Neutrophil (primary cell): ENCODE results near the gene ZNF423.

ENCODE experiments used
- H3K27ac ChIP-seq: fragments of 200-600 bp; sonication (generic); 2 replicates; pipeline ENCODE4 v1.5.1; 2016; ENCODE audit warnings: mild to moderate bottlenecking, moderate library complexity
- H3K27me3 ChIP-seq: fragments of 200-600 bp; sonication (generic); 2 replicates; pipeline ENCODE4 v1.6.0; 2016; ENCODE audit warnings: mild to moderate bottlenecking
- H3K36me3 ChIP-seq: fragments of 200-600 bp; sonication (generic); 2 replicates; pipeline ENCODE4 v1.5.1; 2017
- H3K4me1 ChIP-seq, 2 experiments: fragments of 200-600 bp in 1 of 2; sonication (generic) in 1 of 2; 1 replicate in 1 of 2; 2 replicates in 1 of 2; pipeline versions ENCODE4 v1.5.1 to v1.6.1; 2013 to 2016; ENCODE audit warnings: low read depth in 1 of 2, low read length in 1 of 2, mild to moderate bottlenecking in 1 of 2, moderate library complexity in 1 of 2; ENCODE audit not compliant: control insufficient read depth in 1 of 2, insufficient read depth in 1 of 2
- H3K4me3 ChIP-seq, 2 experiments: fragments of 200-600 bp in 1 of 2; sonication (generic) in 1 of 2; 1 replicate in 1 of 2; 2 replicates in 1 of 2; pipeline ENCODE4 v1.5.1; 2013 to 2016; ENCODE audit warnings: low read depth in 1 of 2, low read length in 1 of 2, mild to moderate bottlenecking in 1 of 2, moderate library complexity in 1 of 2
- H3K9me3 ChIP-seq: fragments of 200-600 bp; sonication (generic); 2 replicates; pipeline ENCODE4 v1.5.1; 2016
- TF ChIP-seq, protein P1 (sequence below): fragments of 200-600 bp; sonication (generic); IDR thresholded peaks from 2 replicates; pipeline ENCODE4 v1.5.1; 2016; ENCODE audit warnings: antibody characterized with exemption

ZNF423 gene

DNA sequence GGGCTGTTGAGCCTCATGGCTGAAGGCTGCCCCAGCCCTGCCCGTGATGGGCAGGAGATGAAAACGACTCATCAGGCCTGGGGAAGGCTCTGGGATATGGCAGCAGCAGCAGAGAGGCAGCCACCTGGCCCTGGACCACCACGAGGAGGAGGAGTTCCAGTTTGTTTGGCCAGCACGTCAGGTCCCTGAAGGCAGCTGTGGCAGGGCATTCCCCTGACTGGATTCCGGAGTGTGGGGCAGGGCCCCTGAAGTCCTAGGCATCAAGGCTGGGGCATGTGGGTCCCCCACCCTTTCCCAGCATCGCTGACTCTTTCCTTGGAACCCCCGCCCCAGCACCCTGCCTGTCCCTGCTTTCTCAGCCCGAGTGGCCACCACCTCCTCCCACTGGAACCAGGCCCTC is 197.4 kb downstream of the ZNF423 start:
- Histone ChIP-seq H3K27me3 (no peaks in the 10 kb centered on the region), H3K36me3 (no peaks in the 10 kb centered on the region), H3K4me1 (no peaks in the 10 kb centered on the region), H3K9me3 (no peaks in the 10 kb centered on the region), H3K27ac (no peak overlapping the region), H3K4me3 (no peak overlapping the region)
- TF ChIP-seq, protein P1, sequence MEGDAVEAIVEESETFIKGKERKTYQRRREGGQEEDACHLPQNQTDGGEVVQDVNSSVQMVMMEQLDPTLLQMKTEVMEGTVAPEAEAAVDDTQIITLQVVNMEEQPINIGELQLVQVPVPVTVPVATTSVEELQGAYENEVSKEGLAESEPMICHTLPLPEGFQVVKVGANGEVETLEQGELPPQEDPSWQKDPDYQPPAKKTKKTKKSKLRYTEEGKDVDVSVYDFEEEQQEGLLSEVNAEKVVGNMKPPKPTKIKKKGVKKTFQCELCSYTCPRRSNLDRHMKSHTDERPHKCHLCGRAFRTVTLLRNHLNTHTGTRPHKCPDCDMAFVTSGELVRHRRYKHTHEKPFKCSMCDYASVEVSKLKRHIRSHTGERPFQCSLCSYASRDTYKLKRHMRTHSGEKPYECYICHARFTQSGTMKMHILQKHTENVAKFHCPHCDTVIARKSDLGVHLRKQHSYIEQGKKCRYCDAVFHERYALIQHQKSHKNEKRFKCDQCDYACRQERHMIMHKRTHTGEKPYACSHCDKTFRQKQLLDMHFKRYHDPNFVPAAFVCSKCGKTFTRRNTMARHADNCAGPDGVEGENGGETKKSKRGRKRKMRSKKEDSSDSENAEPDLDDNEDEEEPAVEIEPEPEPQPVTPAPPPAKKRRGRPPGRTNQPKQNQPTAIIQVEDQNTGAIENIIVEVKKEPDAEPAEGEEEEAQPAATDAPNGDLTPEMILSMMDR = no peak

DNA sequence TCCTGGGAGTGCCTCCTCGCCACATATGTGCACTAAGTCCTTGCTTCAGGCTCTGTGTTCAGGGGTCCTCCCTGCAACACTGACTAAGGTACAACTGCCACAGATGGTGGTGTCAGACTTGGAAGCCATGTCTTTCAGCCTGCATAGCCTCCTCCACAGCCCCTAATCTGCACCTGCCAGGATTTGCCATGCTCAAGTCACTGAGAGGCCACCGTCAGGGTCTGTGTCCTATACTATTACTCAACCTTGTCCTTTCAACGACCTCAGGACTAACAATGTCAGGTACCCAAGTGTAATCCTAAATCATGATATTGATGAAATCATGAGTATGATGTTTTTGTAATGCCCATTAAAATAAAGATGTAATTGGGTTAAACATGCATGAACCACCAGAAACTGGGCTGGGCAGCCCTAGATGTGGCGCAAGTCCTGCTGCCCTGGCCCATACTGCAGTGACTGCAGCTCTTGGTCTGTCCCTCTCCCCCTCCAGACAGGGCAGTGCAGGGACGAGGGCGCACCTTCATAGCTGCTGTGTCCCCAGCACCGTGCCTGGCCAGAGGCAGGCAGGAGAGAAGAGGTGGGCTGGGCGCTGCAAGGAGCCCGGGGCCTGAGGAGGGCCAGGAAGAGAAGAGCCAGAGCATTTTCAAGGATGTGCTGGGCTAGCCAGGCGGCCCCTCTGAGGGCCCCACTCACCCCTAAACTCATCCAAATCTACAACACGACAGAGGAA is 198.0 kb downstream of the ZNF423 start:
- Histone ChIP-seq H3K4me3 (no peak overlapping the region), H3K27me3 (peaks cover 2% of the 10 kb centered on the region), H3K27ac (no peak overlapping the region), H3K36me3 (no peaks in the 10 kb centered on the region), H3K4me1 (no peaks in the 10 kb centered on the region), H3K9me3 (no peaks in the 10 kb centered on the region)
- TF ChIP-seq, protein P1 = no peak

DNA sequence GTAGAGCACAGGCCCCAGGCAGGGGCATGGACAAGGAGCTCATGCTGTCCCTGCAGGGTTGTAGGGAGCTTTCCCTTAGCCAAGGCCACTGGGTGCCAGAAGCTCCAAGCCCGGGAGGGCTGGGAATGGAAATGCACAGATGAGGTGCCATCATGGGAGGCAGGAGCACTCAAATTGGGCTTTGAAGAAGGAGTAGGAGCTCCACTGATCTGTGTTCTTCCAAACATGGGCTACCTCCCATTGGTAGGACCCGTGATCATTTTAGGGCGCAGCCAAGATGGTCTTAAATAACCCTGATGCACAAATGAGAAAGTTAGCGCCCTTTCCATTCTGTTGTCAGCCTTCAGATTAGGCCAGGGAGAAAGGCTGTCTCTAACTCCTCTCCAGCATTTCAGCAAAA is 201.5 kb downstream of the ZNF423 start:
- TF ChIP-seq, protein P1 = no peak
- Histone ChIP-seq H3K36me3 (no peaks in the 10 kb centered on the region), H3K4me1 (no peaks in the 10 kb centered on the region), H3K4me3 (no peak overlapping the region), H3K9me3 (no peaks in the 10 kb centered on the region), H3K27ac (no peak overlapping the region), H3K27me3 (peaks cover 4% of the 10 kb centered on the region)

DNA sequence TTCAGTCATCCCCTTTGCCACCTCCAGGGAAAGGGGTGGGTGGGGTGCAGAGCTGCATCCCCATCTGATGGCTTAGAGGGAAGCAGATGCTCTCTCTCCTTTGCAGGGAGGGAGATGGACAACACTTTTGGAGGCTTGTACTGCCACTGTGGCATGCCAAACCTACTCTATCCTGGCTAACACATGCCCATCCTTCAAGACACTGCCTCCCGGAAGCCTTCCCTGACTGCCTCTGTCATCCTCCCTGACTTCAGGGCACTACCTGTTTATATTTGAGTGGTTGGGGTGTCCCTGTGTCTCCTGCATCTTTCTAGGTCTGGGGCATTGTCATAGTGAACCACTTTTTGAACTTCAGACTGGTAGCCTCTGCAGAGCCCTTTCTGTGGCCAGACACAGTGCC is 202.3 kb downstream of the ZNF423 start:
- Histone ChIP-seq H3K27ac (no peak overlapping the region), H3K27me3 (peaks cover 4% of the 10 kb centered on the region), H3K4me1 (no peaks in the 10 kb centered on the region), H3K36me3 (no peaks in the 10 kb centered on the region), H3K9me3 (no peaks in the 10 kb centered on the region), H3K4me3 (no peak overlapping the region)
- TF ChIP-seq, protein P1 = no peak

DNA sequence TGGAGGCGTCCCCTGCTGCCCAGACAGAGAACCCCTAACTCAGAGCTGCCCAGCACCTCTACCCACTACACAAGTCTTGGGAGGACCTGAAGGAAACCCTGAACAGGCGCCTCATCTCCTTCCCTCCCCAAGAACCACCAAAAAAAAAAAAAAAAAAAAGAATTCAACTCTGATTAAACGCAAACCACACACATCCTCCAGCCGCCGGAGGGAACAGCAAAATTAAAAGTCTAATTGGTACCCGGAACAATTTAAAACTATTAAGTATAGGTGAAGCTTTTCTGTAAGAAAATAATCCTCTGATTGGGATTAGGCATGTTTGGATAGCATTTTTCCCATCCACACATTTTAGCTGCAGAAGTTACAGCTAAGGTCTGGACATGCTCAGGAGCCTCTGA is 202.7 kb downstream of the ZNF423 start:
- H3K4me1 ChIP-seq = no peaks in the 10 kb centered on the region
- H3K27ac ChIP-seq = no peak overlapping the region
- no peaks in the 10 kb centered on the region for H3K9me3 ChIP-seq
- TF ChIP-seq, protein P1 = no peak
- no peak overlapping the region for H3K4me3 ChIP-seq
- H3K36me3 ChIP-seq = no peaks in the 10 kb centered on the region
- peaks cover 4% of the 10 kb centered on the region for H3K27me3 ChIP-seq
